Chondrocyte (in vitro differentiated cells): Measurements from ENCODE around the gene SLBP. TPM values are rescaled to one million over a fixed set of nuclear protein-coding genes. Genes with fewer than 3 reads are reported as not detected.

Experiments used
- DNase-seq: peaks from one replicate; pipeline ENCODE4 v3.0.0; 2021; ENCODE audit warnings: mixed read lengths, low spot score
- H3K27ac Mint-ChIP-seq: one replicate; pipeline ENCODE4 v1.8.0; 2021; ENCODE audit warnings: mild to moderate bottlenecking, moderate library complexity, mixed read lengths; ENCODE audit not compliant: unreplicated experiment
- H3K27me3 Mint-ChIP-seq: 2 replicates; pipeline ENCODE4 v1.8.0; 2021; ENCODE audit warnings: low read depth, mixed read lengths
- H3K36me3 Mint-ChIP-seq: 2 replicates; pipeline ENCODE4 v1.8.0; 2021; ENCODE audit warnings: low read depth, mixed read lengths
- H3K4me1 Mint-ChIP-seq: 2 replicates; pipeline ENCODE4 v1.8.0; 2021; ENCODE audit warnings: low read depth, mild to moderate bottlenecking, mixed read lengths
- H3K4me3 Mint-ChIP-seq: one replicate; pipeline ENCODE4 v1.8.0; 2021; ENCODE audit warnings: mild to moderate bottlenecking, moderate library complexity, mixed read lengths; ENCODE audit not compliant: unreplicated experiment
- H3K9me3 Mint-ChIP-seq: 2 replicates; pipeline ENCODE4 v1.8.0; 2021; ENCODE audit warnings: low read depth, mixed read lengths
- total RNA-seq: library from RNA; stranded (reverse); gene quantifications from 3 replicates; pipeline ENCODE4 v1.2.1, GENCODE V29; 2021
- TF ChIP-seq, protein P1 (sequence below): fragments of 200-600 bp; sonication (generic); IDR thresholded peaks from 2 replicates; pipeline ENCODE4 v1.5.0; 2021; ENCODE audit warnings: antibody characterized with exemption, mild to moderate bottlenecking, moderate library complexity

The SLBP gene
- total RNA-seq, 1 donor from 2014 or later: 48.7 TPM

- H3K4me3 Mint-ChIP-seq: no peak overlapping the region
- no peaks in the 10 kb centered on the region for H3K9me3 Mint-ChIP-seq
- H3K36me3 Mint-ChIP-seq: peaks cover 5% of the 10 kb centered on the region
- DNase-seq: peak; percentile 95
- TF ChIP-seq, protein P1, sequence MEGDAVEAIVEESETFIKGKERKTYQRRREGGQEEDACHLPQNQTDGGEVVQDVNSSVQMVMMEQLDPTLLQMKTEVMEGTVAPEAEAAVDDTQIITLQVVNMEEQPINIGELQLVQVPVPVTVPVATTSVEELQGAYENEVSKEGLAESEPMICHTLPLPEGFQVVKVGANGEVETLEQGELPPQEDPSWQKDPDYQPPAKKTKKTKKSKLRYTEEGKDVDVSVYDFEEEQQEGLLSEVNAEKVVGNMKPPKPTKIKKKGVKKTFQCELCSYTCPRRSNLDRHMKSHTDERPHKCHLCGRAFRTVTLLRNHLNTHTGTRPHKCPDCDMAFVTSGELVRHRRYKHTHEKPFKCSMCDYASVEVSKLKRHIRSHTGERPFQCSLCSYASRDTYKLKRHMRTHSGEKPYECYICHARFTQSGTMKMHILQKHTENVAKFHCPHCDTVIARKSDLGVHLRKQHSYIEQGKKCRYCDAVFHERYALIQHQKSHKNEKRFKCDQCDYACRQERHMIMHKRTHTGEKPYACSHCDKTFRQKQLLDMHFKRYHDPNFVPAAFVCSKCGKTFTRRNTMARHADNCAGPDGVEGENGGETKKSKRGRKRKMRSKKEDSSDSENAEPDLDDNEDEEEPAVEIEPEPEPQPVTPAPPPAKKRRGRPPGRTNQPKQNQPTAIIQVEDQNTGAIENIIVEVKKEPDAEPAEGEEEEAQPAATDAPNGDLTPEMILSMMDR: no peak
- H3K27ac Mint-ChIP-seq: no peak overlapping the region
- no peaks in the 10 kb centered on the region for H3K4me1 Mint-ChIP-seq
- H3K27me3 Mint-ChIP-seq: no peaks in the 10 kb centered on the region
Observed at GRCh38 chr4:1655081-1655480, 57.0 kb downstream of the SLBP start.

DNA sequence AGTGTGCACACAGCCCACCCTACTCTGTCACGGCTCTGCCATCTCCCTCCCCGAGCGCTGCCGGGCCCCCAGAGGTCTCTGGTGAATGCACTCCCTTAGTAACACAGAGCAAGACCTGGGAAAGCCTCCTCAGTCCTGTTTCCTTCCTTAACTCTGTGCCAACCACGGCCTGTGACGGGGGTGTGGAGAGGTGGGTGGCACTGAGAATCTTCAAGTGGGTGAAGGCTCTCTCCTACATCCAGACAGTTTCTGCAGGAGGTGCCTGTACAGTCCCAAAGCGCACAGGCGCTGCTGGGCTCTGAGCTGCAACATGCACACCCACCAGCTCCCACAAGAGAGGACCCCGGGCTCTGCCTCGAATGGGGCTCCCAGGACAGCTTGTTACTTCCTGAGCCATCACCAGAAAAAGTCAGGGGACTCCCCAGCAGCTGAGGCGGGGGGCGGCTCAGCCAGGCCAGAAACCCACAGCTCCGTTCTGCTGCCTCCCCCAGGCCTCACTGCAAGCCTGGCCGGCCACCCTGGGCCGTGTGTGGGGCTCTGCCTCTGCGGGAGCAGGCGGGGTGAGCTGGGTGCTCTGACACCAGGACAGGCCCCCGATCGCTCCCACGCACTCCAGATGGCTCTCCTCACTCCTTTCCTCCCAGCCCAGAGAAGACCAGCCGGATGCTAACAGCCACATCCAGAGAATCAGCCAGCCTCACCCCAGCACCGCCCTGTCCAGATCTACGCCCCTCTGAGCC lies 57.7 kb downstream of the SLBP start:
- Mint-ChIP-seq H3K4me1 (no peaks in the 10 kb centered on the region), H3K27me3 (no peaks in the 10 kb centered on the region), H3K4me3 (no peak overlapping the region), H3K27ac (no peak overlapping the region), H3K36me3 (peaks cover 6% of the 10 kb centered on the region), H3K9me3 (no peaks in the 10 kb centered on the region)
- TF ChIP-seq, protein P1: no peak
- no peak for DNase-seq

DNA sequence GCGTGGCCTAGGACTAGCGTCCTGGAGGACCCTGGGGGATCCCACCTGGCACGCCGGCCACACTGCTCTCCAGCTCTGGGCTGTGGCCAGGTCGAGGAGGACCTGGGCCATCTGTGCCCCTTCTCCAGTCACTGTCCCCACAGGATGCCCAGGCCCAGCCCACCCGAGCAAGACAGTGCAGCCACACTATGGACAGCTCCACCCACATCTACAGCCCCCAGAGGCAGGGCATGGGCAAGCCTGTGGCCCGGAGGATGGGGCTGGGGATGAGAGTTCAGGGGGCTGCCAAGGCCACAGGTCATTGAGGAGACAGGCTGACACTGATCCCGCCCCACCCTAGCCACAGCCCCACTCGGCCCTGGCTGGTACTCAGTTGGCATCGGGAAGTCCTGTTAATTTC lies 58.3 kb downstream of the SLBP start:
- no peaks in the 10 kb centered on the region for H3K4me1 Mint-ChIP-seq
- no peaks in the 10 kb centered on the region for H3K27me3 Mint-ChIP-seq
- H3K27ac Mint-ChIP-seq: no peak overlapping the region
- no peaks in the 10 kb centered on the region for H3K9me3 Mint-ChIP-seq
- TF ChIP-seq, protein P1: no peak
- peaks cover 6% of the 10 kb centered on the region for H3K36me3 Mint-ChIP-seq
- DNase-seq: no peak
- H3K4me3 Mint-ChIP-seq: no peak overlapping the region

- H3K27ac Mint-ChIP-seq: no peak overlapping the region
- H3K27me3 Mint-ChIP-seq: no peaks in the 10 kb centered on the region
- no peak overlapping the region for H3K4me3 Mint-ChIP-seq
- H3K9me3 Mint-ChIP-seq: no peaks in the 10 kb centered on the region
- no peaks in the 10 kb centered on the region for H3K4me1 Mint-ChIP-seq
- H3K36me3 Mint-ChIP-seq: peaks cover 8% of the 10 kb centered on the region
- DNase-seq: no peak
- TF ChIP-seq, protein P1: no peak
Observed at GRCh38 chr4:1652088-1652487, 60.0 kb downstream of the SLBP start.

DNA sequence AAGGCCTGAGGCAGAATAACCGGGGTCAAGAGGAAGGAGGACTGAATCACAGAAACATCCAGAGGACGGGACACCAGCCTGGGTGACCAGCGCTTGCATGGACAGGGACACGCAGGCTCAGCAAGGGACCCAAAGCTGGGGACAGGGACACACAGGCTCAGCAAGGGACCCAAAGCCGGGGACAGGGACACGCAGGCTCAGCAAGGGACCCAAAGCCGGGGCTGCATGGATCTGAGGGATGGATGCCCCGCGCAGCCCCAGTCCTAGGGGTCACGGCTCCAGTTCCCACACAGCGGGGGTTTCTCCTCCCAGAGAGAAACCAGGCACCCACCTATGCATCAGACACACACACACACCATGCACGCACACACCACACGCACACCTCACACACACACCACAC lies 60.5 kb downstream of the SLBP start:
- H3K4me3 Mint-ChIP-seq: no peak overlapping the region

More for the DNA sequence above, 60.5 kb downstream of the SLBP start:
- H3K27ac Mint-ChIP-seq: no peak overlapping the region
- TF ChIP-seq, protein P1: no peak
- H3K36me3 Mint-ChIP-seq: peaks cover 8% of the 10 kb centered on the region
- no peaks in the 10 kb centered on the region for H3K4me1 Mint-ChIP-seq
- no peaks in the 10 kb centered on the region for H3K9me3 Mint-ChIP-seq
- no peak for DNase-seq
- no peaks in the 10 kb centered on the region for H3K27me3 Mint-ChIP-seq
